Fibroblast of lung (primary cell): Measurements from ENCODE around the gene LONP2. TPM values are rescaled to one million over a fixed set of nuclear protein-coding genes. Genes with fewer than 3 reads are reported as not detected.

Experiments used
- DNase-seq, 2 donors: peaks; one replicate each; pipeline versions ENCODE4 v3.0.0 to v3.0.0-alpha.2; 2010; ENCODE audit warnings: low read depth in 2 of 2
- H2AFZ ChIP-seq: 2 replicates; pipeline ENCODE4 v1.5.1; 2012; ENCODE audit warnings: low read length, control low read depth, inconsistent platforms
- H3K27ac ChIP-seq: 2 replicates; pipeline ENCODE4 v1.5.1; 2011; ENCODE audit warnings: low read length, control low read depth; ENCODE audit not compliant: insufficient read depth
- H3K27me3 ChIP-seq: 2 replicates; pipeline ENCODE4 v1.5.1; 2011; ENCODE audit warnings: mild to moderate bottlenecking, low read length; ENCODE audit not compliant: control insufficient read depth, insufficient read depth
- H3K36me3 ChIP-seq: 2 replicates; pipeline ENCODE4 v1.5.1; 2011; ENCODE audit warnings: low read length; ENCODE audit not compliant: control insufficient read depth, insufficient read depth
- H3K4me1 ChIP-seq: 2 replicates; pipeline ENCODE4 v1.5.1; 2011; ENCODE audit warnings: low read length; ENCODE audit not compliant: control insufficient read depth, insufficient read depth; ENCODE audit errors: extremely low read depth
- H3K4me2 ChIP-seq: 2 replicates; pipeline ENCODE4 v1.5.1; 2011; ENCODE audit warnings: low read length, control low read depth; ENCODE audit not compliant: insufficient read depth; ENCODE audit errors: extremely low read depth
- H3K4me3 ChIP-seq, 4 experiments: fragments of 200-600 bp in 1 of 4; sonication (generic) in 1 of 4; replicated peaks in 1 of 4; 2 replicates each; pipeline ENCODE4 v1.5.1; 2011 to 2016; ENCODE audit warnings: low read length in 4 of 4, low read depth in 3 of 4, mild to moderate bottlenecking in 3 of 4, control low read depth in 2 of 4, inconsistent platforms in 1 of 4, mixed read lengths in 1 of 4; ENCODE audit not compliant: insufficient read depth in 1 of 4; ENCODE audit errors: control extremely low read depth in 1 of 4
- H3K79me2 ChIP-seq: 2 replicates; pipeline ENCODE4 v1.5.1; 2012; ENCODE audit warnings: mild to moderate bottlenecking, low read length, inconsistent platforms; ENCODE audit not compliant: control insufficient read depth, insufficient read depth
- H3K9ac ChIP-seq: 2 replicates; pipeline ENCODE4 v1.5.1; 2011; ENCODE audit warnings: mild to moderate bottlenecking, low read length, control low read depth; ENCODE audit not compliant: insufficient read depth
- H3K9me3 ChIP-seq: 2 replicates; pipeline ENCODE4 v1.5.1; 2012; ENCODE audit warnings: low read depth, low read length; ENCODE audit not compliant: control insufficient read depth, insufficient read depth
- H4K20me1 ChIP-seq: 2 replicates; pipeline ENCODE4 v1.5.1; 2011; ENCODE audit warnings: low read length; ENCODE audit not compliant: control insufficient read depth, insufficient read depth; ENCODE audit errors: extremely low read depth
- EZH2 ChIP-seq: IDR thresholded peaks from 2 replicates; pipeline ENCODE4 v1.5.1; 2012; ENCODE audit warnings: low read length, control low read depth, mild to moderate bottlenecking; ENCODE audit errors: missing control alignments
- polyA plus RNA-seq, 2 donors: library from polyadenylated mRNA; depleted of rRNA in 1 of 2; stranded (reverse) in 1 of 2; unstranded in 1 of 2; fragments of >200 nt; gene quantifications; 2 replicates each; pipeline ENCODE4 v1.2.1, GENCODE V29; 2011 to 2012; ENCODE audit warnings: missing spikeins in 1 of 2
- total RNA-seq: library from RNA; depleted of rRNA; stranded (reverse); fragments of >200 nt; gene quantifications from 2 replicates; pipeline ENCODE4 v1.2.1, GENCODE V29; 2014
- TF ChIP-seq, protein P1 (sequence below), 2 donors: IDR thresholded peaks in 1 of 2; conservative IDR thresholded peaks in 1 of 2; 1 replicate in 1 of 2; 2 replicates in 1 of 2; pipeline ENCODE4 v1.5.1; 2011 to 2012; ENCODE audit warnings: low read length in 2 of 2, control low read depth in 1 of 2, inconsistent platforms in 1 of 2, low read depth in 1 of 2, mild to moderate bottlenecking in 1 of 2

LONP2 gene
- total and polyA plus RNA-seq, 2 donors (not counting 1 experiment from before 2014, with no cell fraction given), result 44.0 to 60.8 TPM

DNA sequence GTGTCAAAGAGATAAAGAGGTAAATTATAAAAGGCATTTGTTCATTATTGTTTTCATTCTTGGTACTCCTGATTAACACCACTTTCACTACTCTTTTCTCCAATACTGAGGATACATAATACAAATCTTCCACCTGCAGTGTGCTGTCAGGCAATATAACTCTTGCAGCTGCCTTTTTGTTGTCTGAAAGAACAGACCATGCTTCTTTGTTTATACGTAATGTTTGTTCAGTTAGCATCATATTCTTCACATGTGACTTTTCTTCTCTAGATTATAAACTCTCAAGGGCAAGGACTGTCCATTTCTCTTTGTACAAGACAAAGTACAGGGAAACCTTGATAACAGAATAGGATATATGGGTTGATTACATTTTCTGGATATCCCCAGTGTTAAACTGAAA lies 17.5 kb downstream of the LONP2 start:
- H4K20me1 ChIP-seq, result no peaks in the 10 kb centered on the region
- no peak overlapping the region for H3K4me2 ChIP-seq
- no peaks in the 10 kb centered on the region for H3K4me1 ChIP-seq
- H3K9ac ChIP-seq, result no peak overlapping the region
- H3K27me3 ChIP-seq, result no peaks in the 10 kb centered on the region
- H3K79me2 ChIP-seq, result no peaks in the 10 kb centered on the region
- H3K9me3 ChIP-seq, result no peaks in the 10 kb centered on the region
- no peak overlapping the region for H3K27ac ChIP-seq
- TF ChIP-seq EZH2, result no peak
- TF ChIP-seq, protein P1, sequence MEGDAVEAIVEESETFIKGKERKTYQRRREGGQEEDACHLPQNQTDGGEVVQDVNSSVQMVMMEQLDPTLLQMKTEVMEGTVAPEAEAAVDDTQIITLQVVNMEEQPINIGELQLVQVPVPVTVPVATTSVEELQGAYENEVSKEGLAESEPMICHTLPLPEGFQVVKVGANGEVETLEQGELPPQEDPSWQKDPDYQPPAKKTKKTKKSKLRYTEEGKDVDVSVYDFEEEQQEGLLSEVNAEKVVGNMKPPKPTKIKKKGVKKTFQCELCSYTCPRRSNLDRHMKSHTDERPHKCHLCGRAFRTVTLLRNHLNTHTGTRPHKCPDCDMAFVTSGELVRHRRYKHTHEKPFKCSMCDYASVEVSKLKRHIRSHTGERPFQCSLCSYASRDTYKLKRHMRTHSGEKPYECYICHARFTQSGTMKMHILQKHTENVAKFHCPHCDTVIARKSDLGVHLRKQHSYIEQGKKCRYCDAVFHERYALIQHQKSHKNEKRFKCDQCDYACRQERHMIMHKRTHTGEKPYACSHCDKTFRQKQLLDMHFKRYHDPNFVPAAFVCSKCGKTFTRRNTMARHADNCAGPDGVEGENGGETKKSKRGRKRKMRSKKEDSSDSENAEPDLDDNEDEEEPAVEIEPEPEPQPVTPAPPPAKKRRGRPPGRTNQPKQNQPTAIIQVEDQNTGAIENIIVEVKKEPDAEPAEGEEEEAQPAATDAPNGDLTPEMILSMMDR (conservative IDR thresholded peaks at IDR 0.05 in 1 of 2, IDR thresholded peaks at IDR 0.05 in 1 of 2; ENCODE audit: low read depth in 1 of 2, low read length in 2 of 2), result no peak
- no peak overlapping the region for H2AFZ ChIP-seq
- H3K36me3 ChIP-seq, result no peaks in the 10 kb centered on the region
- no peak overlapping the region for H3K4me3 ChIP-seq
- DNase-seq, result no peak

DNA sequence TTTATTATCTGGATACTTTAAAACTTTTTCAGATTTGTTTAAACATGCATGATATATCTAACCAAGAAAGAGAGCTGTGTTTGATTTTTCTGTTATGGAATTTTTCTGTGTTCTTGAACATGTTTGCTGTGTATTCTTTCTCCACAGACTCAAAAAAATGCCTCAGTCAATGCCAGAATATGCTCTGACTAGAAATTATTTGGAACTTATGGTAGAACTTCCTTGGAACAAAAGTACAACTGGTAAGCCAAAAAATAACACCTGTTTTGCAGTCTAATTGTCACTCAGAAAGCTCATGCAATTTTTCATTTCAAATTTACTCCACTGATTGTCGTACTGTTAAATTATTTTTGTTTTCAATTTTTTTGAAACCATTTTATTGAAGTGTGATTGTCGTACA lies 18.5 kb downstream of the LONP2 start:
- H2AFZ ChIP-seq, result no peak overlapping the region
- TF ChIP-seq EZH2, result no peak
- TF ChIP-seq, protein P1 (conservative IDR thresholded peaks at IDR 0.05 in 1 of 2, IDR thresholded peaks at IDR 0.05 in 1 of 2; ENCODE audit: low read depth in 1 of 2, low read length in 2 of 2), result no peak
- no peaks in the 10 kb centered on the region for H3K4me1 ChIP-seq
- no peaks in the 10 kb centered on the region for H3K27me3 ChIP-seq
- no peak overlapping the region for H3K4me3 ChIP-seq
- H3K79me2 ChIP-seq, result no peaks in the 10 kb centered on the region
- no peaks in the 10 kb centered on the region for H3K9me3 ChIP-seq
- H3K4me2 ChIP-seq, result no peak overlapping the region
- no peak overlapping the region for H3K9ac ChIP-seq
- no peak overlapping the region for H3K27ac ChIP-seq
- H3K36me3 ChIP-seq, result no peaks in the 10 kb centered on the region
- no peaks in the 10 kb centered on the region for H4K20me1 ChIP-seq
- DNase-seq, result no peak

DNA sequence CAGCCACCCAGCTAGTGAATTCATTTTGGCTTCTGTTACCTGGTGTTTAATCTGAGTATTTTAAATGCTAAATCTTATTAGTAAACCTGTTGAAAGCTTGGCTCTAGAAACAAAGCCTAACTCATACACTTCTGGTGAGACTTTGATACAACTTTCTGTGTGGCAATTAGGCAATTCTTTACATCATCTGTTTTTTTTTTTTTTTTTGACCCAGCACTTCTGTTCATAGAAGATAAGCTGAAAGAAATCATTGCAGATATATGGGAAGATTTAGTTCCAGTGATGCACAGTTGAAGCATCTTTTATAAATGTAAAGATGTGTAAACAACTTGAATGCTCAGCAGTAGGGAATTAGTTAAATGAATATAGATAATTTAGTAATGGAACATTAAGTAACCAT lies 24.9 kb downstream of the LONP2 start:
- Histone ChIP-seq H3K4me1 (no peaks in the 10 kb centered on the region), H3K27ac (no peak overlapping the region), H3K4me2 (no peak overlapping the region), H3K9ac (no peak overlapping the region), H3K36me3 (no peaks in the 10 kb centered on the region), H3K79me2 (no peaks in the 10 kb centered on the region), H4K20me1 (no peaks in the 10 kb centered on the region), H2AFZ (no peak overlapping the region), H3K4me3 (no peak overlapping the region), H3K9me3 (no peaks in the 10 kb centered on the region), H3K27me3 (no peaks in the 10 kb centered on the region)
- DNase-seq, result no peak
- TF ChIP-seq, protein P1 (conservative IDR thresholded peaks at IDR 0.05 in 1 of 2, IDR thresholded peaks at IDR 0.05 in 1 of 2; ENCODE audit: low read depth in 1 of 2, low read length in 2 of 2), result no peak
- TF ChIP-seq EZH2, result no peak
